Ishikawa (cell line): Measurements from ENCODE around the gene TMEM138.

Source experiments
- CEBPB ChIP-seq: IDR thresholded peaks from 2 replicates; pipeline ENCODE4 v1.6.1; 2012
- CREB1 ChIP-seq: IDR thresholded peaks from 2 replicates; pipeline ENCODE4 v1.6.1; 2012; ENCODE audit warnings: low read depth
- EGR1 ChIP-seq: IDR thresholded peaks from 2 replicates; pipeline ENCODE4 v1.6.1; 2012
- EP300 ChIP-seq: IDR thresholded peaks from 2 replicates; pipeline ENCODE4 v1.6.1; 2012; ENCODE audit warnings: borderline replicate concordance
- FOXM1 ChIP-seq: IDR thresholded peaks from 2 replicates; pipeline ENCODE4 v1.6.1; 2012; ENCODE audit warnings: low read depth, borderline replicate concordance
- NFIC ChIP-seq: IDR thresholded peaks from 2 replicates; pipeline ENCODE4 v1.6.1; 2012
- RAD21 ChIP-seq: IDR thresholded peaks from 2 replicates; pipeline ENCODE4 v1.6.1; 2012; ENCODE audit warnings: low read depth
- TAF1 ChIP-seq: IDR thresholded peaks from 2 replicates; pipeline ENCODE4 v1.6.1; 2012; ENCODE audit warnings: low read depth, mild to moderate bottlenecking
- TCF12 ChIP-seq: IDR thresholded peaks from 2 replicates; pipeline ENCODE4 v1.6.1; 2012; ENCODE audit warnings: low read depth
- TEAD4 ChIP-seq: IDR thresholded peaks from 2 replicates; pipeline ENCODE4 v1.6.1; 2012
- YY1 ChIP-seq: IDR thresholded peaks from 2 replicates; pipeline ENCODE4 v1.6.1; 2012; ENCODE audit warnings: low read depth
- ZBTB7A ChIP-seq: IDR thresholded peaks from 2 replicates; pipeline ENCODE4 v1.6.1; 2012; ENCODE audit warnings: low read depth
- TF ChIP-seq, protein P1 (sequence below): IDR thresholded peaks from 2 replicates; pipeline ENCODE4 v1.6.1; 2012; ENCODE audit warnings: low read depth, mild to moderate bottlenecking
- TF ChIP-seq, protein P2 (sequence below): IDR thresholded peaks from 2 replicates; pipeline ENCODE4 v1.6.1; 2012
- TF ChIP-seq, protein P3 (sequence below): IDR thresholded peaks from 2 replicates; pipeline ENCODE4 v1.6.1; 2012

Gene TMEM138

DNA sequence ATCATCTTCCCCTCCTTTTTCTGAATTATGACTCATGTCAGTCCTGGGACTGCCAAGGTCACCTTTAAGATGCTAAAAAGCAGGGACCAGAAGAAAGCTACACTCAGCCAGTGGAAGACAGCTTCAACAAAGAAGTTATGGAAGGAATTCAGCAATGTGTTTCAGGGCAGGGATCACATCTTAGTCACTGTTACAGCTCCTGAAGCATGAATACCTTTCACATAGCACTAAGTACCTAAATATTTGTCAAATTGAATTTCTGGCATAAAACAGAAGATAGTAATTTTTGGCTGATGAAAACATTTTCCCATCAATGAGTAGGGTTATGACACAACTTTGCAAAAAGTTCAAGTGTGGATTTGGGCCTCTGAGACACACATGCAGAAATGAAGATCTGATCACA is 34.5 kb upstream of the TMEM138 start:
- TF ChIP-seq EP300 (no peak), TEAD4 (no peak), TAF1 (no peak), NFIC (no peak), CREB1 (no peak)
- TF ChIP-seq, protein P1, sequence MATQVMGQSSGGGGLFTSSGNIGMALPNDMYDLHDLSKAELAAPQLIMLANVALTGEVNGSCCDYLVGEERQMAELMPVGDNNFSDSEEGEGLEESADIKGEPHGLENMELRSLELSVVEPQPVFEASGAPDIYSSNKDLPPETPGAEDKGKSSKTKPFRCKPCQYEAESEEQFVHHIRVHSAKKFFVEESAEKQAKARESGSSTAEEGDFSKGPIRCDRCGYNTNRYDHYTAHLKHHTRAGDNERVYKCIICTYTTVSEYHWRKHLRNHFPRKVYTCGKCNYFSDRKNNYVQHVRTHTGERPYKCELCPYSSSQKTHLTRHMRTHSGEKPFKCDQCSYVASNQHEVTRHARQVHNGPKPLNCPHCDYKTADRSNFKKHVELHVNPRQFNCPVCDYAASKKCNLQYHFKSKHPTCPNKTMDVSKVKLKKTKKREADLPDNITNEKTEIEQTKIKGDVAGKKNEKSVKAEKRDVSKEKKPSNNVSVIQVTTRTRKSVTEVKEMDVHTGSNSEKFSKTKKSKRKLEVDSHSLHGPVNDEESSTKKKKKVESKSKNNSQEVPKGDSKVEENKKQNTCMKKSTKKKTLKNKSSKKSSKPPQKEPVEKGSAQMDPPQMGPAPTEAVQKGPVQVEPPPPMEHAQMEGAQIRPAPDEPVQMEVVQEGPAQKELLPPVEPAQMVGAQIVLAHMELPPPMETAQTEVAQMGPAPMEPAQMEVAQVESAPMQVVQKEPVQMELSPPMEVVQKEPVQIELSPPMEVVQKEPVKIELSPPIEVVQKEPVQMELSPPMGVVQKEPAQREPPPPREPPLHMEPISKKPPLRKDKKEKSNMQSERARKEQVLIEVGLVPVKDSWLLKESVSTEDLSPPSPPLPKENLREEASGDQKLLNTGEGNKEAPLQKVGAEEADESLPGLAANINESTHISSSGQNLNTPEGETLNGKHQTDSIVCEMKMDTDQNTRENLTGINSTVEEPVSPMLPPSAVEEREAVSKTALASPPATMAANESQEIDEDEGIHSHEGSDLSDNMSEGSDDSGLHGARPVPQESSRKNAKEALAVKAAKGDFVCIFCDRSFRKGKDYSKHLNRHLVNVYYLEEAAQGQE: no peak

DNA sequence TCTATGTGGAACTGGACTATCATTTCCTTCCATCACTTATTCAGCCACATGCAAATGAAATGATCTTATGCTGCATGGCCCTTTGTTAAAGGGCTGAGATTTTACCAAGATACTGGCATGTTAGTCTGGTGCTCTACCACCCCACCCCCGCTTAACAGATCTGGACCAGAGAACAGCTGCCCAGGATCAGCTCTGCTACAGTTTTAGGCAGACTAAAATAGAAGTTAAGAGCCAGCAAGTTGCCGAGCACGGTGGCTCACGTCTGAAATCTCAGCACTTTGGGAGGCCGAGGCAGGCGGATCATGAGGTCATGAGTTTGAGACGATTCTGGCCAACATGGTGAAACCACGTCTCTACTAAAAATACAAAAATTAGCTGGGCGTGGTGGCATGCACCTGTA is 33.8 kb upstream of the TMEM138 start:
- no peak for TF ChIP-seq TEAD4
- TF ChIP-seq, protein P1: no peak
- TF ChIP-seq CEBPB: no peak
- TF ChIP-seq CREB1: no peak
- no peak for TF ChIP-seq FOXM1
- no peak for TF ChIP-seq ZBTB7A
- TF ChIP-seq TCF12: no peak
- TF ChIP-seq TAF1: no peak
- TF ChIP-seq EP300: no peak
- TF ChIP-seq YY1: no peak
- no peak for TF ChIP-seq RAD21
- no peak for TF ChIP-seq NFIC
- TF ChIP-seq, protein P2, sequence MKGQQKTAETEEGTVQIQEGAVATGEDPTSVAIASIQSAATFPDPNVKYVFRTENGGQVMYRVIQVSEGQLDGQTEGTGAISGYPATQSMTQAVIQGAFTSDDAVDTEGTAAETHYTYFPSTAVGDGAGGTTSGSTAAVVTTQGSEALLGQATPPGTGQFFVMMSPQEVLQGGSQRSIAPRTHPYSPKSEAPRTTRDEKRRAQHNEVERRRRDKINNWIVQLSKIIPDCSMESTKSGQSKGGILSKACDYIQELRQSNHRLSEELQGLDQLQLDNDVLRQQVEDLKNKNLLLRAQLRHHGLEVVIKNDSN: no peak
- no peak for TF ChIP-seq EGR1
- TF ChIP-seq, protein P3, sequence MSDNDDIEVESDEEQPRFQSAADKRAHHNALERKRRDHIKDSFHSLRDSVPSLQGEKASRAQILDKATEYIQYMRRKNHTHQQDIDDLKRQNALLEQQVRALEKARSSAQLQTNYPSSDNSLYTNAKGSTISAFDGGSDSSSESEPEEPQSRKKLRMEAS: no peak

DNA sequence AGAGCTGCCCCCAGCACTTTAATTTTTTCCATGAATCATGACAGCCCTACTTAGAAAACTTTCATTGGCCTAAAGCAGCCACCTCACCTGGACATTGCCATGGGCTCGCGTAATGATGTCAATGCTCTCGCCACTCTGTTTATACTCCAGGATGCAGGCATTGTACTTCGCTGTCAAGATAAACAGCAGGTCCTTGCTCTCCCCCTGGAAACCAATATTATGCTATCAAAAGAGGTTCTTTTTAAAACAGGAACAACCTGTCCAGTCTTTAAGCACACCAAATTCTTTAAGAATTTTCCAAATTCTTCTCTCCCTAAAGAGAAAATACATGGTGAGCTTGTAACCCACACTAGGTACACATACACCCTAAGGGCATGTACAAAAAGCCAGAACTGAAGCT is 32.3 kb upstream of the TMEM138 start:
- no peak for TF ChIP-seq CREB1
- no peak for TF ChIP-seq TAF1
- no peak for TF ChIP-seq YY1
- TF ChIP-seq CEBPB: no peak
- TF ChIP-seq, protein P3: no peak
- no peak for TF ChIP-seq NFIC
- no peak for TF ChIP-seq RAD21
- TF ChIP-seq, protein P2: no peak
- no peak for TF ChIP-seq EGR1

DNA sequence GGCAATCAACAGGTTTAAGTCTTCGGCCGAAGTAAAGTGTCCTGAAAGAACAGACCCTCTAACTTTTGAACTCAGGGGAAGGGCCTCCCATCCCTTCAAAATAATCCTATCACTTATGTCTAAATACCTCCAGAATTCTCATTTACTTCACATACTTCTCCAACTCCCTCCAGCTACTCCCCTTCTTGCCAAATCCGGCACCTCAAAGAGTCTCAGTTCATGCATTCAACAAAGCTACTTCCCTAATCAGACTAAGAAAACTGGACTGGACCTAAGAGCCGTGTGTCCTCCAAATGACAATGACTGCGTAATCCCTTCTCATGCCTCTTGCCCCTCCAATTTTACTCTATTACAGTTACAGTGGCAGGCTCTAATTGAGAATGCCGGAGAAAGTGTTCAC is 30.5 kb upstream of the TMEM138 start:
- no peak for TF ChIP-seq NFIC
- TF ChIP-seq ZBTB7A: no peak
- no peak for TF ChIP-seq EP300
- TF ChIP-seq EGR1: no peak
- TF ChIP-seq TAF1: no peak
- TF ChIP-seq, protein P3: no peak
- TF ChIP-seq, protein P2: no peak
- no peak for TF ChIP-seq CEBPB

DNA sequence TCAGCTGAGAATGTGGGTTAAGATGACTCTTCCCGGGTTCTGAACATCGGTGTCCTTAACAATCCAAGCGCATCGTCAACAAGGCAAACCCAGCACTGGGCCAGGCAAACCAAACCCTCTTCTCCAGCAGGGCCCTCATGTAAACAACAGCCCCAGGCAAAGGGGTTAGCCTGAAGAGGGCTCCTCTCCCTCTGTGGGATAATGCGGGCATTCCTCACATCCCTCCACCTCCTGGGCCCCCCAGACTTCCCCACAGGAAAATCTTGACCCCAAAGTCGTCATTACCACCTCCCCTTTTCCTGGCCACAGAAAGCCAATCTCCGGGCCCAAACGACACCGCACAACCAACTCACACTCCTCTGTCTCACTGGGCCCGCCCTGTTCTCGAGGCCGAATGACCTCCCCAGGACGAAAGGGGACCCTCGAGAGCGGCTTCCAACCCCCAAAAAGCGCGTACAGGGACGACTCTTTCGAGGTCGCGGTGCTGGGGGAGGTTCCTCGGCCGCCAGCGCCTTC is 29.8 kb upstream of the TMEM138 start:
- no peak for TF ChIP-seq CEBPB
- no peak for TF ChIP-seq TEAD4
- no peak for TF ChIP-seq TAF1
- no peak for TF ChIP-seq RAD21
- TF ChIP-seq TCF12: no peak
- TF ChIP-seq, protein P1: no peak
- TF ChIP-seq YY1: no peak
- TF ChIP-seq, protein P3: no peak
- TF ChIP-seq, protein P2: no peak
- no peak for TF ChIP-seq CREB1
- no peak for TF ChIP-seq ZBTB7A
- no peak for TF ChIP-seq EGR1
- TF ChIP-seq NFIC: no peak
- TF ChIP-seq FOXM1: no peak
- TF ChIP-seq EP300: no peak
